K562 (cell line): ENCODE results near the gene TTLL3. TPM values are rescaled to one million over a fixed set of nuclear protein-coding genes. Genes with fewer than 3 reads are reported as not detected.

ENCODE experiments used
- ATAC-seq: fragments of 200-7000 bp; cut with Tn5 transposase; 3 replicates; pipeline ENCODE4 v1.9.1; 2020; ENCODE audit warnings: moderate library complexity
- BruUV-seq: library from RNA; stranded (reverse); fragments of 400-500 nt; replicated peaks from 2 replicates; lab custom pipeline; 2021; lab: Mats Ljungman, UMichigan
- CTCF ChIA-PET: fragments of 300-600 bp; formaldehyde crosslinking; extraction: SDS; loops from one replicate; lab custom pipeline; 2021; ENCODE audit warnings: low intra/inter-chr PET ratio; lab: Yijun Ruan, JAX
- POLR2A ChIA-PET: fragments of 300-600, 350-650 bp; sonication (Branson Sonifier 250); formaldehyde crosslinking; extraction: SDS; loops from one replicate; lab custom pipeline; 2021; ENCODE audit warnings: antibody characterized with exemption, inconsistent platforms; lab: Yijun Ruan, JAX
- DNase-seq, 4 experiments: peaks; one replicate each; pipeline versions ENCODE4 v3.0.0 to v3.0.0-alpha.2; 2011 to 2018; ENCODE audit warnings: low spot score in 3 of 4, mixed read lengths in 3 of 4; ENCODE audit errors: extremely low read depth in 1 of 4
- FAIRE-seq: peaks from 2 replicates; lab custom pipeline; 2011; peaks lifted over from hg19 to GRCh38; lab: Jason Lieb, UNC
- H2AFZ ChIP-seq: 2 replicates; pipeline ENCODE4 v1.6.0; 2011; ENCODE audit warnings: low read depth, low read length, control low read depth, inconsistent platforms
- H3K27ac ChIP-seq: fragments of 200-600 bp; 3 replicates; pipeline ENCODE4 v1.8.0; 2011; ENCODE audit warnings: low read depth, mild to moderate bottlenecking, control low read depth, inconsistent platforms, low read length, moderate library complexity, mixed read lengths; ENCODE audit errors: extremely low read depth
- H3K27me3 ChIP-seq, 2 experiments: fragments of 300-600 bp in 1 of 2; 2 replicates in 1 of 2; 3 replicates in 1 of 2; pipeline versions ENCODE4 v1.6.0 to v1.8.0; 2011; ENCODE audit warnings: inconsistent platforms in 2 of 2, low read length in 2 of 2, mild to moderate bottlenecking in 1 of 2, mixed read lengths in 1 of 2, moderate library complexity in 1 of 2; ENCODE audit not compliant: control insufficient read depth in 2 of 2, insufficient read depth in 2 of 2
- H3K36me3 ChIP-seq: fragments of 300-600 bp; 3 replicates; pipeline ENCODE4 v1.8.0; 2011; ENCODE audit warnings: mild to moderate bottlenecking, low read length, inconsistent platforms; ENCODE audit not compliant: control insufficient read depth, insufficient read depth
- H3K4me1 ChIP-seq, 2 experiments: fragments of 200-600 bp in 1 of 2; replicated peaks in 1 of 2; 2 replicates in 1 of 2; 3 replicates in 1 of 2; pipeline versions ENCODE4 v1.5.1 to v1.8.0; 2011; ENCODE audit warnings: inconsistent platforms in 2 of 2, low read length in 2 of 2, mild to moderate bottlenecking in 1 of 2, mixed read lengths in 1 of 2, moderate library complexity in 1 of 2; ENCODE audit not compliant: control insufficient read depth in 2 of 2, insufficient read depth in 2 of 2
- H3K4me2 ChIP-seq: 2 replicates; pipeline ENCODE4 v1.6.1; 2011; ENCODE audit warnings: low read length, control low read depth, inconsistent platforms, mixed read lengths; ENCODE audit not compliant: insufficient read depth
- H3K4me3 ChIP-seq: fragments of 200-600 bp; sonication (generic), shearing (Covaris generic); 2 replicates; pipeline ENCODE4 v1.5.1; 2016; ENCODE audit warnings: control low read depth, inconsistent platforms
- H3K79me2 ChIP-seq: fragments of 200-600 bp; 3 replicates; pipeline ENCODE4 v1.8.0; 2011; ENCODE audit warnings: low read length, inconsistent platforms; ENCODE audit not compliant: control insufficient read depth, insufficient read depth
- H3K9ac ChIP-seq, 2 experiments: 2 replicates each; pipeline versions ENCODE4 v1.6.0 to v1.6.1; 2011; ENCODE audit warnings: low read depth in 2 of 2, low read length in 2 of 2, control low read depth in 1 of 2, inconsistent platforms in 1 of 2, mild to moderate bottlenecking in 1 of 2, mixed read lengths in 1 of 2; ENCODE audit not compliant: insufficient read depth in 1 of 2
- H3K9me1 ChIP-seq: one replicate; pipeline ENCODE4 v1.6.0; 2011; ENCODE audit warnings: inconsistent platforms, mild to moderate bottlenecking, low read length, moderate library complexity; ENCODE audit not compliant: control insufficient read depth, insufficient read depth
- H3K9me3 ChIP-seq: replicated peaks from 2 replicates; pipeline ENCODE4 v1.5.1; 2011; ENCODE audit warnings: low read depth, low read length, inconsistent platforms; ENCODE audit not compliant: control insufficient read depth, insufficient read depth
- H4K20me1 ChIP-seq: replicated peaks from 2 replicates; pipeline ENCODE4 v1.6.1; 2011; ENCODE audit warnings: low read length, inconsistent platforms, mixed read lengths; ENCODE audit not compliant: control insufficient read depth, insufficient read depth
- CHD1 ChIP-seq: fragments of 200-600 bp; sonication (generic); IDR thresholded peaks from one replicate; pipeline ENCODE4 v1.6.1; 2012; ENCODE audit warnings: mild to moderate bottlenecking, moderate library complexity, low read length, inconsistent platforms
- CREB3L1 ChIP-seq: fragments of 450-650 bp; IDR thresholded peaks from 2 replicates; pipeline ENCODE4 v1.6.1; 2014; ENCODE audit warnings: low read depth, mild to moderate bottlenecking, moderate library complexity, borderline replicate concordance
- CSDE1 ChIP-seq, 2 experiments: fragments of 450-650 bp; IDR thresholded peaks; 2 replicates each; pipeline ENCODE4 v1.6.1; 2016; ENCODE audit warnings: mild to moderate bottlenecking in 1 of 2
- ESRRB ChIP-seq: fragments of 250-450 bp; sonication (Bioruptor Pico); IDR thresholded peaks from 2 replicates; pipeline ENCODE4 v1.5.0; 2020; ENCODE audit warnings: mild to moderate bottlenecking, moderate library complexity, borderline replicate concordance
- GABPA ChIP-seq: fragments of 200-800 bp; sonication (Bioruptor generic); conservative IDR thresholded peaks from 2 replicates; pipeline ENCODE4 v1.6.1; 2016; ENCODE audit warnings: low read depth, missing genetic modification characterization, missing compliant biosample characterization
- POLR2G ChIP-seq: fragments of 200-400 bp; formaldehyde crosslinking; IDR thresholded peaks from 2 replicates; pipeline ENCODE4 v1.6.1; 2017; ENCODE audit warnings: low read depth, mild to moderate bottlenecking, antibody characterized with exemption, low read length, moderate library complexity
- SUPT5H ChIP-seq: fragments of 450-650 bp; IDR thresholded peaks from 2 replicates; pipeline ENCODE4 v1.6.1; 2016
- ZBTB33 ChIP-seq: sonication (generic); formaldehyde crosslinking; IDR thresholded peaks from 2 replicates; pipeline ENCODE4 v1.8.1; 2023; ENCODE audit warnings: mild to moderate bottlenecking, missing genetic modification reagents
- ZNF121 ChIP-seq: sonication (generic); formaldehyde crosslinking; conservative IDR thresholded peaks from 2 replicates; pipeline ENCODE4 v1.8.0; 2022; ENCODE audit warnings: missing genetic modification reagents
- ZNF224 ChIP-seq: sonication (generic); formaldehyde crosslinking; IDR thresholded peaks from 2 replicates; pipeline ENCODE4 v1.8.0; 2022; ENCODE audit warnings: mild to moderate bottlenecking, missing genetic modification reagents
- WGBS: fragments of 100-300 bp; shearing (Covaris generic); methylation state at CpG from one replicate; pipeline ENCODE4 v1.1.6; 2016; ENCODE audit warnings: low coverage, mixed read lengths; ENCODE audit not compliant: insufficient coverage; ENCODE audit errors: missing lambda C conversion rate; 5-methylcytosine and 5-hydroxymethylcytosine counted together
- in situ Hi-C: fragments of 300-500 bp; cut with MboI; formaldehyde crosslinking; loops from 4 replicates; pipeline ENCODE4 v1.15.0; 2018; ENCODE audit warnings: inconsistent platforms, mixed read lengths
- intact Hi-C: fragments of 100-400 bp; cut with micrococcal nuclease; formaldehyde crosslinking; loops from 2 replicates; pipeline ENCODE4 v1.14.2; 2022
- polyA plus RNA-seq, 8 experiments: library from polyadenylated mRNA; depleted of rRNA in 4 of 8; stranded (reverse) in 5 of 8; unstranded in 3 of 8; fragments of >200 nt; fragmentation: Nextera tagmentation in 2 of 8; fragmentation: Illumina TruSeq in 1 of 8; extraction: Ambion mirVana in 2 of 8; extraction: Trizol in 1 of 8; gene quantifications; 2 replicates each; pipeline versions ENCODE4 v1.2.1 to v1.2.3, GENCODE V29; 2011 to 2014; ENCODE audit warnings: inconsistent platforms in 1 of 8, missing spikeins in 1 of 8
- total RNA-seq, 7 experiments: library from RNA; depleted of rRNA in 6 of 7; stranded (reverse); fragments of >200 nt in 6 of 7; fragmentation: Illumina TruSeq in 2 of 7; extraction: Trizol in 2 of 7; gene quantifications; 2 replicates each; pipeline versions ENCODE4 v1.2.1 to v1.2.3, GENCODE V29; 2011 to 2021; ENCODE audit warnings: low replicate concordance in 1 of 7

TTLL3 gene
- total and polyA plus RNA-seq, 9 of the 15 experiments (the other 6 are each of a cell fraction or from before 2014, with no cell fraction given) = 8.9 to 106 (median 33.2) TPM

GRCh38 chr3:9838856-9839255 is 28.8 kb downstream of the TTLL3 start:
- no peak overlapping the region for H3K4me3 ChIP-seq

GRCh38 chr3:9841015-9841414 is 31.0 kb downstream of the TTLL3 start:
- BruUV-seq = no TSS peak
- intact Hi-C loops (loop anchor here (5.0 to 10.0 kb wide), 2 partner anchors 124 to 184 kb away; partner anchors contain the start of gene FANCD2), in situ Hi-C loops (loop anchor here (25.0 kb wide), 1 partner anchor 896 kb away; no protein-coding TSS in a partner anchor)
- ATAC-seq (no peak), DNase-seq (no peak), FAIRE-seq (no peak)
- POLR2A ChIA-PET = interaction anchor here (0.5 to 2.7 kb wide), 11 partner anchors 12 to 441 kb away, joined by 3 to 6 read pairs (median 3); partner anchors contain the start of genes ARPC4, PRRT3 and TADA3
- Histone ChIP-seq H3K9ac (no peak overlapping the region), H3K4me2 (no peak overlapping the region), H4K20me1 (no peaks in the 10 kb centered on the region), H3K79me2 (peaks cover 15% of the 10 kb centered on the region), H3K9me1 (no peaks in the 10 kb centered on the region), H3K27ac (no peak overlapping the region), H2AFZ (no peak overlapping the region), H3K36me3 (peaks cover 52% of the 10 kb centered on the region), H3K9me3 (no peaks in the 10 kb centered on the region), H3K4me3 (no peak overlapping the region), H3K27me3 (no peaks in the 10 kb centered on the region), H3K4me1 (peaks cover 7 to 23% of the 10 kb centered on the region in 2 experiments; a peak in 2 of 5 replicates)
- CTCF ChIA-PET = no interaction called here
- 80% methylated on average over 8 of the region's 8 CpGs for WGBS
- no peak for TF ChIP-seq CSDE1 (IDR thresholded peaks at IDR 0.05)
- TF ChIP-seq GABPA (tag) = no peak
- no peak for TF ChIP-seq ZNF121 (CRISPR knock-in tag)
- TF ChIP-seq ZNF224 (CRISPR knock-in tag) = no peak
- peak; percentile 40; the same call in 1 of the 2 replicates for TF ChIP-seq ZBTB33
- peak; percentile 58; the same call in 1 of the 2 replicates for TF ChIP-seq CREB3L1
- no peak for TF ChIP-seq SUPT5H

More at GRCh38 chr3:9838856-9839255, 28.8 kb downstream of the TTLL3 start:
- no peak for TF ChIP-seq CHD1
- TF ChIP-seq POLR2G = 0 out of 2 replicates have a peak, but pooled peaks have one; percentile 17
- TF ChIP-seq ESRRB (CRISPR knock-in tag) = no peak
- DNase-seq = no peak
- no peak overlapping the region for H2AFZ ChIP-seq
- POLR2A ChIA-PET = interaction anchor here (0.5 to 2.7 kb wide), 5 partner anchors 8 to 512 kb away, joined by 3 to 6 read pairs (median 3); partner anchors contain the start of genes ARPC4 and TADA3
- no peak overlapping the region for H3K9ac ChIP-seq
- no peaks in the 10 kb centered on the region for H3K9me3 ChIP-seq
- H3K4me2 ChIP-seq = no peak overlapping the region
- no peak for FAIRE-seq
- H3K27ac ChIP-seq = no peak overlapping the region
- peaks cover 15% of the 10 kb centered on the region for H3K79me2 ChIP-seq
- in situ Hi-C loops = loop anchor here (25.0 kb wide), 1 partner anchor 898 kb away; no protein-coding TSS in a partner anchor
- intact Hi-C loops = no loop called here
- H4K20me1 ChIP-seq = peaks cover 4% of the 10 kb centered on the region; the same call in 1 of the 2 replicates
- H3K9me1 ChIP-seq = no peaks in the 10 kb centered on the region
- no peak for ATAC-seq
- WGBS = 81% methylated on average over 4 of the region's 4 CpGs
- peaks cover 4 to 20% of the 10 kb centered on the region in 2 experiments; a peak in 2 of 5 replicates for H3K4me1 ChIP-seq
- CTCF ChIA-PET = no interaction called here
- peaks cover 73% of the 10 kb centered on the region for H3K36me3 ChIP-seq
- no peaks in the 10 kb centered on the region for H3K27me3 ChIP-seq
- no TSS peak for BruUV-seq
